Measurements from ENCODE around the gene SPOCK1.

The SPOCK1 gene

GRCh38 chr5:137096149-137097103, 402.7 kb downstream of the SPOCK1 start:
- ChIA-PET CTCF (no interaction called here), POLR2A (no interaction called here)
- no peak for TF ChIP-seq CTCF (IDR thresholded peaks at IDR 0.05; ENCODE audit: control extremely low read depth, extremely low read depth, low read depth, missing control alignments)
- no peak for DNase-seq (ENCODE audit: extremely low spot score)

- ChIA-PET POLR2A (no interaction called here), CTCF (no interaction called here)
- no peak for DNase-seq (ENCODE audit: extremely low spot score)
- no peak for TF ChIP-seq CTCF (IDR thresholded peaks at IDR 0.05; ENCODE audit: control extremely low read depth, extremely low read depth, low read depth, missing control alignments)
Measured at GRCh38 chr5:137095597-137095996, 403.5 kb downstream of the SPOCK1 start.

- TF ChIP-seq CTCF (IDR thresholded peaks at IDR 0.05; ENCODE audit: control extremely low read depth, extremely low read depth, low read depth, missing control alignments): no peak
- no peak for DNase-seq (ENCODE audit: extremely low spot score)
- POLR2A ChIA-PET: no interaction called here
- CTCF ChIA-PET: no interaction called here
Measured at GRCh38 chr5:137092831-137093230, 406.3 kb downstream of the SPOCK1 start.

GRCh38 chr5:137091472-137091871, 407.7 kb downstream of the SPOCK1 start:
- POLR2A ChIA-PET: no interaction called here
- no peak for DNase-seq (ENCODE audit: extremely low spot score)
- TF ChIP-seq CTCF (IDR thresholded peaks at IDR 0.05; ENCODE audit: control extremely low read depth, extremely low read depth, low read depth, missing control alignments): no peak
- CTCF ChIA-PET: interaction anchor here (1.0 kb wide), 2 partner anchors 14 to 17 kb away, joined by 3 to 4 read pairs; no protein-coding TSS in a partner anchor

- TF ChIP-seq CTCF (IDR thresholded peaks at IDR 0.05; ENCODE audit: control extremely low read depth, extremely low read depth, low read depth, missing control alignments): no peak
- POLR2A ChIA-PET: no interaction called here
- CTCF ChIA-PET: interaction anchor here (1.0 kb wide), 1 partner anchor 15 kb away, joined by 3 read pairs; no protein-coding TSS in a partner anchor
- DNase-seq (ENCODE audit: extremely low spot score): no peak
Measured at GRCh38 chr5:137090721-137091120, 408.4 kb downstream of the SPOCK1 start.

GRCh38 chr5:137090151-137090550, 409.0 kb downstream of the SPOCK1 start:
- TF ChIP-seq CTCF (IDR thresholded peaks at IDR 0.05; ENCODE audit: control extremely low read depth, extremely low read depth, low read depth, missing control alignments): no peak
- ChIA-PET CTCF (no interaction called here), POLR2A (no interaction called here)
- no peak for DNase-seq (ENCODE audit: extremely low spot score)

All from GM10248 (cell line).